Suprapubic skin (tissue), 4 donors: ENCODE measurements around the gene PATL2. TPM values are rescaled to one million over a fixed set of nuclear protein-coding genes. Genes with fewer than 3 reads are reported as not detected.

Experiments used
- DNase-seq, 2 donors: peaks; one replicate each; pipeline ENCODE4 v3.0.0-alpha.2; 2019; ENCODE audit warnings: low spot score in 2 of 2
- H3K27ac ChIP-seq: fragments of 200-600 bp; sonication (generic); one replicate; pipeline ENCODE4 v1.5.1; 2019
- H3K27me3 ChIP-seq: fragments of 200-600 bp; sonication (generic); one replicate; pipeline ENCODE4 v1.5.1; 2019
- H3K36me3 ChIP-seq: fragments of 200-600 bp; sonication (generic); one replicate; pipeline ENCODE4 v1.5.1; 2019
- H3K4me1 ChIP-seq: fragments of 200-600 bp; sonication (generic); one replicate; pipeline ENCODE4 v1.5.1; 2019
- H3K4me3 ChIP-seq: fragments of 200-600 bp; sonication (generic); one replicate; pipeline ENCODE4 v1.5.1; 2019; ENCODE audit warnings: mild to moderate bottlenecking
- H3K9me3 ChIP-seq: fragments of 200-600 bp; sonication (generic); one replicate; pipeline ENCODE4 v1.5.1; 2019
- EP300 ChIP-seq: sonication (generic); formaldehyde crosslinking; IDR thresholded peaks from one replicate; pipeline ENCODE4 v1.6.1; 2017; ENCODE audit warnings: antibody characterized with exemption
- POLR2A ChIP-seq, 2 donors: fragments of 450-650 bp; IDR thresholded peaks; one replicate each; pipeline ENCODE4 v1.6.1; 2017; ENCODE audit warnings: antibody characterized with exemption in 2 of 2, mild to moderate bottlenecking in 2 of 2, moderate library complexity in 2 of 2
- POLR2AphosphoS5 ChIP-seq, 3 donors: sonication (generic); formaldehyde crosslinking; IDR thresholded peaks; one replicate each; pipeline ENCODE4 v1.6.1; 2017; ENCODE audit warnings: antibody characterized with exemption in 3 of 3
- WGBS: methylation state at CpG from one replicate; pipeline ENCODE4 v1.1.5; 2018; 5-methylcytosine and 5-hydroxymethylcytosine counted together
- total RNA-seq, 4 donors: library from RNA; depleted of rRNA; stranded (reverse); fragments of >200 nt; gene quantifications; one replicate each; pipeline ENCODE4 v1.1.0, GENCODE V29; 2016
- TF ChIP-seq, protein P1 (sequence below), 2 donors: fragments of 200-600 bp in 1 of 2; fragments of 450-650 bp in 1 of 2; sonication (generic) in 1 of 2; IDR thresholded peaks; one replicate each; pipeline ENCODE4 v1.5.1; 2016 to 2019; ENCODE audit warnings: antibody characterized with exemption in 2 of 2, mild to moderate bottlenecking in 1 of 2, moderate library complexity in 1 of 2

The PATL2 gene
- total RNA-seq, 4 donors from 2014 or later: 0.57 to 1.2 (median 0.86) TPM; not detected in 1

DNA sequence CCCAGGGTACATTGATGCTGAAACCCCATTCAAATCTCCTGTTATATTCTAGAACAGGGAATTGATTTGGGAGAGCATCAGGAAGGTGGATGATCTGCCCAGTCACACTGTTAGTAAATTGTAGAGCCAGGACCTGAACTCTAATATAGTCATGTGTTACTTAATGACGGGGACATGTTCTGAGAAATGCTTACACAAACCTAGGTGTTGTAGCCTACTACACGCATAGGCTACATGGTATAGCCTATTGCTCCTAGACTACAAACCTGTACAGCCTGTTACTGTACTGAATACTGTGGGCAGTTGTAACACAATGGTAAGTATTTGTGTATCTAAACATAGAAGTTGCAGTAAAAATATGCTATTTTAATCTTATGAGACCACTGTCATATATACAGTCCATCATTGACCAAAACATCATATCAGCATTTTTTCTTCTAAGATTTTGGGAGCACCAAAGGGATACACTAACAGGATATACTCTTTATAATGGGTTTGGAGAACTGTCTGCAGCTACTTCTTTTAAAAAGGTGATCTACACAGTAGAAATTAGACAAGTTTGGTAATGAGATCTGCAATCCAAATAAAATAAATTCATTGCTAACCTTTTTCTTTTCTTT lies 6.0 kb upstream of the PATL2 start:
- Histone ChIP-seq H3K9me3 (no peaks in the 10 kb centered on the region), H3K27me3 (no peaks in the 10 kb centered on the region), H3K27ac (no peak overlapping the region), H3K4me3 (no peak overlapping the region), H3K36me3 (peaks cover 50% of the 10 kb centered on the region), H3K4me1 (peaks cover 52% of the 10 kb centered on the region)
- no peak for DNase-seq
- TF ChIP-seq, protein P1, sequence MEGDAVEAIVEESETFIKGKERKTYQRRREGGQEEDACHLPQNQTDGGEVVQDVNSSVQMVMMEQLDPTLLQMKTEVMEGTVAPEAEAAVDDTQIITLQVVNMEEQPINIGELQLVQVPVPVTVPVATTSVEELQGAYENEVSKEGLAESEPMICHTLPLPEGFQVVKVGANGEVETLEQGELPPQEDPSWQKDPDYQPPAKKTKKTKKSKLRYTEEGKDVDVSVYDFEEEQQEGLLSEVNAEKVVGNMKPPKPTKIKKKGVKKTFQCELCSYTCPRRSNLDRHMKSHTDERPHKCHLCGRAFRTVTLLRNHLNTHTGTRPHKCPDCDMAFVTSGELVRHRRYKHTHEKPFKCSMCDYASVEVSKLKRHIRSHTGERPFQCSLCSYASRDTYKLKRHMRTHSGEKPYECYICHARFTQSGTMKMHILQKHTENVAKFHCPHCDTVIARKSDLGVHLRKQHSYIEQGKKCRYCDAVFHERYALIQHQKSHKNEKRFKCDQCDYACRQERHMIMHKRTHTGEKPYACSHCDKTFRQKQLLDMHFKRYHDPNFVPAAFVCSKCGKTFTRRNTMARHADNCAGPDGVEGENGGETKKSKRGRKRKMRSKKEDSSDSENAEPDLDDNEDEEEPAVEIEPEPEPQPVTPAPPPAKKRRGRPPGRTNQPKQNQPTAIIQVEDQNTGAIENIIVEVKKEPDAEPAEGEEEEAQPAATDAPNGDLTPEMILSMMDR (IDR thresholded peaks at IDR 0.05): no peak
- TF ChIP-seq POLR2AphosphoS5 (IDR thresholded peaks at IDR 0.05): no peak
- no peak for TF ChIP-seq EP300
- TF ChIP-seq POLR2A (IDR thresholded peaks at IDR 0.05): no peak
- WGBS: 74% methylated on average over 2 of the region's 2 CpGs

DNA sequence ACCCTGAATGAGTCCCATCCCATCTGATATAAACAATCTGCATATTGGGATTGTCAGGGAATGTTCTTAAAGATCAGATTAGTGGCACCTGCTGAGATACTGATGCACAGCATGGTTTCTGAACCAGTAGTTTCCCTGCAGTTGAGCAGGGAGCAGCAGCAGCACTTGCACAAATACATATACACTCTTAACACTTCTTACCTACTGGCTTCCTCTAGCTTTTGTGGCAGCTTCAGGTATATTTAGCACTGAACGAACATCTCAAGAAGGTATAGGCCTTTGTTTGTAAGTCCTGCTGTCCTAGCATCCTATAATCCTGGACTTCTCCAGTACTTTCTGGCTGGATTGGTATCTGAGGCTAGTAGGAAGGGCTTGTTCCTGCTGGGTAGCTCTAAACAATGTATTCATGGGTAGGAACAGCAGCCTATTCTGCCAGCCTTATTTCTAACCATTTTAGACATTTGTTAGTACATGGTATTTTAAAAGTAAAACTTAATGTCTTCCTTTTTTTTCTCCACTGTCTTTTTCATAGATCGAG lies 4.7 kb upstream of the PATL2 start:
- H3K36me3 ChIP-seq: peaks cover 50% of the 10 kb centered on the region
- no peak for DNase-seq
- no peak overlapping the region for H3K27ac ChIP-seq
- no peaks in the 10 kb centered on the region for H3K9me3 ChIP-seq
- H3K27me3 ChIP-seq: no peaks in the 10 kb centered on the region
- 81% methylated on average over 2 of the region's 2 CpGs for WGBS
- no peak overlapping the region for H3K4me3 ChIP-seq
- TF ChIP-seq POLR2AphosphoS5 (IDR thresholded peaks at IDR 0.05): no peak
- no peak for TF ChIP-seq POLR2A (IDR thresholded peaks at IDR 0.05)
- no peak for TF ChIP-seq EP300
- TF ChIP-seq, protein P1 (IDR thresholded peaks at IDR 0.05): no peak
- peaks cover 52% of the 10 kb centered on the region for H3K4me1 ChIP-seq

DNA sequence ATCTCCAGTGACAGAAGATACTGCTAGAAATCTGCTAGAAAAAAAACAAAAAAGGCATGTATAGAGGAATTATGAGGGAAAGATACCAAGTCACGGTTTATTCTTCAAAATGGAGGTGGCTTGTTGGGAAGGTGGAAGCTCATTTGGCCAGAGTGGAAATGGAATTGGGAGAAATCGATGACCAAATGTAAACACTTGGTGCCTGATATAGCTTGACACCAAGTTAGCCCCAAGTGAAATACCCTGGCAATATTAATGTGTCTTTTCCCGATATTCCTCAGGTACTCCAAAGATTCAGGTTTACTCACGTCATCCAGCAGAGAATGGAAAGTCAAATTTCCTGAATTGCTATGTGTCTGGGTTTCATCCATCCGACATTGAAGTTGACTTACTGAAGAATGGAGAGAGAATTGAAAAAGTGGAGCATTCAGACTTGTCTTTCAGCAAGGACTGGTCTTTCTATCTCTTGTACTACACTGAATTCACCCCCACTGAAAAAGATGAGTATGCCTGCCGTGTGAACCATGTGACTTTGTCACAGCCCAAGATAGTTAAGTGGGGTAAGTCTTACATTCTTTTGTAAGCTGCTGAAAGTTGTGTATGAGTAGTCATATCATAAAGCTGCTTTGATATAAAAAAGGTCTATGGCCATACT lies 4.1 kb upstream of the PATL2 start:
- Histone ChIP-seq H3K36me3 (peaks cover 50% of the 10 kb centered on the region), H3K4me3 (peak overlapping the region; percentile 92)
- 65% methylated on average over 6 of the region's 6 CpGs for WGBS

DNA sequence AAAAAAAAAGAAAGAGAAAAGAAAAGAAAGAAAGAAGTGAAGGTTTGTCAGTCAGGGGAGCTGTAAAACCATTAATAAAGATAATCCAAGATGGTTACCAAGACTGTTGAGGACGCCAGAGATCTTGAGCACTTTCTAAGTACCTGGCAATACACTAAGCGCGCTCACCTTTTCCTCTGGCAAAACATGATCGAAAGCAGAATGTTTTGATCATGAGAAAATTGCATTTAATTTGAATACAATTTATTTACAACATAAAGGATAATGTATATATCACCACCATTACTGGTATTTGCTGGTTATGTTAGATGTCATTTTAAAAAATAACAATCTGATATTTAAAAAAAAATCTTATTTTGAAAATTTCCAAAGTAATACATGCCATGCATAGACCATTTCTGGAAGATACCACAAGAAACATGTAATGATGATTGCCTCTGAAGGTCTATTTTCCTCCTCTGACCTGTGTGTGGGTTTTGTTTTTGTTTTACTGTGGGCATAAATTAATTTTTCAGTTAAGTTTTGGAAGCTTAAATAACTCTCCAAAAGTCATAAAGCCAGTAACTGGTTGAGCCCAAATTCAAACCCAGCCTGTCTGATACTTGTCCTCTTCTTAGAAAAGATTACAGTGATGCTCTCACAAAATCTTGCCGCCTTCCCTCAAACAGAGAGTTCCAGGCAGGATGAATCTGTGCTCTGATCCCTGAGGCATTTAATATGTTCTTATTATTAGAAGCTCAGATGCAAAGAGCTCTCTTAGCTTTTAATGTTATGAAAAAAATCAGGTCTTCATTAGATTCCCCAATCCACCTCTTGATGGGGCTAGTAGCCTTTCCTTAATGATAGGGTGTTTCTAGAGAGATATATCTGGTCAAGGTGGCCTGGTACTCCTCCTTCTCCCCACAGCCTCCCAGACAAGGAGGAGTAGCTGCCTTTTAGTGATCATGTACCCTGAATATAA lies 2.2 kb upstream of the PATL2 start:
- H3K27ac ChIP-seq: peak overlapping the region; percentile 99
- TF ChIP-seq, protein P1 (IDR thresholded peaks at IDR 0.05): no peak
- no peak for TF ChIP-seq EP300
- 31% methylated on average over 5 of the region's 5 CpGs for WGBS
- H3K36me3 ChIP-seq: peaks cover 35% of the 10 kb centered on the region
- no peak for DNase-seq
- H3K9me3 ChIP-seq: no peaks in the 10 kb centered on the region
- peak overlapping the region; percentile 92 for H3K4me3 ChIP-seq
- H3K27me3 ChIP-seq: no peaks in the 10 kb centered on the region
- H3K4me1 ChIP-seq: peaks cover 54% of the 10 kb centered on the region

More for the DNA sequence above, 4.1 kb upstream of the PATL2 start:
- H3K4me1 ChIP-seq: peaks cover 57% of the 10 kb centered on the region
- no peak for TF ChIP-seq EP300
- TF ChIP-seq POLR2A (IDR thresholded peaks at IDR 0.05): no peak
- no peak for TF ChIP-seq POLR2AphosphoS5 (IDR thresholded peaks at IDR 0.05)
- TF ChIP-seq, protein P1 (IDR thresholded peaks at IDR 0.05): no peak
- no peaks in the 10 kb centered on the region for H3K9me3 ChIP-seq
- no peak overlapping the region for H3K27ac ChIP-seq
- no peak for DNase-seq
- no peaks in the 10 kb centered on the region for H3K27me3 ChIP-seq
